DOHH2 (cell line): ENCODE results near the gene TMCO4.

Experiments
- EZH2phosphoT487 ChIP-seq: fragments of 200-600 bp; sonication (generic); IDR thresholded peaks from 2 replicates; pipeline ENCODE4 v1.6.1; 2017; ENCODE audit warnings: borderline replicate concordance, mild to moderate bottlenecking, antibody characterized with exemption, low read length, moderate library complexity, mixed read lengths
- TF ChIP-seq, protein P1 (sequence below): fragments of 200-600 bp; sonication (generic); IDR thresholded peaks from one replicate; pipeline ENCODE4 v1.5.1; 2014; ENCODE audit warnings: antibody characterized with exemption, mild to moderate bottlenecking, low read depth, low read length; ENCODE audit not compliant: poor library complexity, severe bottlenecking

DNA sequence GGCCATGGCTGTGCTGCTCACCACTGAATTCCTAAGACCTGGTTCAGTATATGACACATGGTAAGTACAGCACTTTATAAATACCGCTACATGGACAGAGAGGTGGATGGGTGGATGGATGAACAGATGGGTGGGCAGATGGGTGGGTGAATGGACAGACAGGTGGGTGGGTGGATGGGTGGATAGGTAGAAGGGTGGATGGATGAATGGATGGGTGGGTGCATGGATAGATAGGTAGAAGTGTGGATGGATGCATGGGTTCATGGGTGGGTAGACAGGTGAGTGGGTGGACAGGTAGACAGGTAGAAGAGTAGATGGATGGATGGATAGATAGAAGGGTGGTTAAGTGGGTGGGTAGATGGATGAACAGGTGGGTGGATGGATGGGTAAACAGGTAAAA is 54.8 kb downstream of the TMCO4 start:
- TF ChIP-seq, protein P1, sequence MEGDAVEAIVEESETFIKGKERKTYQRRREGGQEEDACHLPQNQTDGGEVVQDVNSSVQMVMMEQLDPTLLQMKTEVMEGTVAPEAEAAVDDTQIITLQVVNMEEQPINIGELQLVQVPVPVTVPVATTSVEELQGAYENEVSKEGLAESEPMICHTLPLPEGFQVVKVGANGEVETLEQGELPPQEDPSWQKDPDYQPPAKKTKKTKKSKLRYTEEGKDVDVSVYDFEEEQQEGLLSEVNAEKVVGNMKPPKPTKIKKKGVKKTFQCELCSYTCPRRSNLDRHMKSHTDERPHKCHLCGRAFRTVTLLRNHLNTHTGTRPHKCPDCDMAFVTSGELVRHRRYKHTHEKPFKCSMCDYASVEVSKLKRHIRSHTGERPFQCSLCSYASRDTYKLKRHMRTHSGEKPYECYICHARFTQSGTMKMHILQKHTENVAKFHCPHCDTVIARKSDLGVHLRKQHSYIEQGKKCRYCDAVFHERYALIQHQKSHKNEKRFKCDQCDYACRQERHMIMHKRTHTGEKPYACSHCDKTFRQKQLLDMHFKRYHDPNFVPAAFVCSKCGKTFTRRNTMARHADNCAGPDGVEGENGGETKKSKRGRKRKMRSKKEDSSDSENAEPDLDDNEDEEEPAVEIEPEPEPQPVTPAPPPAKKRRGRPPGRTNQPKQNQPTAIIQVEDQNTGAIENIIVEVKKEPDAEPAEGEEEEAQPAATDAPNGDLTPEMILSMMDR = no peak
- no peak for TF ChIP-seq EZH2phosphoT487
